ENCODE measurements around the gene LRRC8B.
A peak's percentile ranks its signal among the peaks of the same experiment; 100 is the strongest.
"Not testable (repeated sequence)": the region's sequence is repeated elsewhere in the genome, so short reads cannot be mapped to it uniquely, and the experiment has no call there.

Gene LRRC8B

GRCh38 chr1:89503690-89504089 is 20.9 kb upstream of the LRRC8B start:
- TF ChIP-seq CTCF (conservative IDR thresholded peaks at IDR 0.05; ENCODE audit: low read depth, low read length) = no peak
- H3K4me3 ChIP-seq (ENCODE audit: low read depth, low read length) = no peak overlapping the region
- no peak for DNase-seq (ENCODE audit: low read depth)

- not testable (repeated sequence) for H3K4me3 ChIP-seq (ENCODE audit: low read depth, low read length); DNase-seq (ENCODE audit: low read depth)
Measured at GRCh38 chr1:89510061-89510460, 14.6 kb upstream of the LRRC8B start.

GRCh38 chr1:89512996-89513720 is 11.5 kb upstream of the LRRC8B start:
- no peak overlapping the region for H3K4me3 ChIP-seq (ENCODE audit: low read depth, low read length)
- TF ChIP-seq CTCF (conservative IDR thresholded peaks at IDR 0.05; ENCODE audit: low read depth, low read length) = no peak
- DNase-seq (ENCODE audit: low read depth) = no peak

- peak; percentile 76 for DNase-seq (ENCODE audit: low read depth)
- TF ChIP-seq CTCF (conservative IDR thresholded peaks at IDR 0.05; ENCODE audit: low read depth, low read length) = no peak
Measured at GRCh38 chr1:89516055-89516454, 8.6 kb upstream of the LRRC8B start.

GRCh38 chr1:89518221-89518631 is 6.4 kb upstream of the LRRC8B start:
- no peak for TF ChIP-seq CTCF (conservative IDR thresholded peaks at IDR 0.05; ENCODE audit: low read depth, low read length)
- peak; percentile 74 for DNase-seq (ENCODE audit: low read depth)

More at GRCh38 chr1:89516055-89516454, 8.6 kb upstream of the LRRC8B start:
- H3K4me3 ChIP-seq (ENCODE audit: low read depth, low read length) = no peak overlapping the region

GRCh38 chr1:89519779-89520358 is 4.8 kb upstream of the LRRC8B start:
- DNase-seq (ENCODE audit: low read depth) = peak; percentile 81
- H3K4me3 ChIP-seq (ENCODE audit: low read depth, low read length) = no peak overlapping the region

More at GRCh38 chr1:89518221-89518631, 6.4 kb upstream of the LRRC8B start:
- H3K4me3 ChIP-seq (ENCODE audit: low read depth, low read length) = no peak overlapping the region

GRCh38 chr1:89521977-89522376 is 2.7 kb upstream of the LRRC8B start:
- DNase-seq (ENCODE audit: low read depth); H3K4me3 ChIP-seq (ENCODE audit: low read depth, low read length): not testable (repeated sequence)

More at GRCh38 chr1:89519779-89520358, 4.8 kb upstream of the LRRC8B start:
- peak; percentile 83 for TF ChIP-seq CTCF (conservative IDR thresholded peaks at IDR 0.05; ENCODE audit: low read depth, low read length)
